A549 (cell line): ENCODE measurements around the gene HSPB9. TPM values are rescaled to one million over a fixed set of nuclear protein-coding genes. Genes with fewer than 3 reads are reported as not detected.

ENCODE experiments used
- ATAC-seq, 2 experiments: fragments of 200-7000 bp in 1 of 2; fragments of >200 bp in 1 of 2; cut with Nextera tagmentation in 1 of 2; cut with Tn5 transposase in 1 of 2; 3 replicates each; pipeline versions ENCODE4 v1.8.0 to v1.9.1; 2018 to 2020; ENCODE audit warnings: mild to moderate bottlenecking in 1 of 2, moderate library complexity in 1 of 2
- CTCF ChIA-PET: fragments of 300-600 bp; sonication (Branson Sonifier 250); formaldehyde crosslinking; extraction: SDS; loops from one replicate; lab custom pipeline; 2021; ENCODE audit warnings: antibody characterized with exemption, inconsistent platforms; lab: Yijun Ruan, JAX
- POLR2A ChIA-PET: fragments of 350-600 bp; formaldehyde crosslinking; extraction: SDS; loops from one replicate; lab custom pipeline; 2021; ENCODE audit warnings: antibody characterized with exemption, inconsistent platforms; lab: Yijun Ruan, JAX
- DNase-seq, 2 experiments: peaks; one replicate each; pipeline versions ENCODE4 v3.0.0 to v3.0.0-alpha.2; 2011 to 2016; ENCODE audit warnings: low read depth in 1 of 2, low spot score in 1 of 2
- FAIRE-seq: peaks from 2 replicates; lab custom pipeline; 2011; peaks lifted over from hg19 to GRCh38; lab: Jason Lieb, UNC
- H3K27ac ChIP-seq, 2 experiments: fragments of >200 bp; sonication (Bioruptor Twin); formaldehyde crosslinking; 3 replicates each; pipeline ENCODE4 v1.5.1; 2016 to 2017
- H3K4me1 ChIP-seq: fragments of >200 bp; sonication (Bioruptor Twin); formaldehyde crosslinking; 3 replicates; pipeline ENCODE4 v1.6.1; 2016
- H3K4me2 ChIP-seq: fragments of >200 bp; sonication (Bioruptor Twin); formaldehyde crosslinking; 3 replicates; pipeline ENCODE4 v1.6.1; 2016
- H3K4me3 ChIP-seq: fragments of >200 bp; sonication (Bioruptor Twin); formaldehyde crosslinking; 3 replicates; pipeline ENCODE4 v1.5.1; 2016
- H3K9me3 ChIP-seq: fragments of >200 bp; sonication (Bioruptor Twin); formaldehyde crosslinking; 3 replicates; pipeline ENCODE4 v1.6.1; 2016
- E2F6 ChIP-seq: IDR thresholded peaks from 2 replicates; pipeline ENCODE4 v1.6.1; 2012; ENCODE audit warnings: low read depth, borderline replicate concordance
- ELK1 ChIP-seq: fragments of 150-350 bp; IDR thresholded peaks from 2 replicates; pipeline ENCODE4 v1.6.1; 2014; ENCODE audit warnings: low read depth, mild to moderate bottlenecking, low read length
- ESRRA ChIP-seq: fragments of 150-350 bp; IDR thresholded peaks from 2 replicates; pipeline ENCODE4 v1.6.1; 2014; ENCODE audit warnings: mild to moderate bottlenecking, low read length, borderline replicate concordance
- FOSL2 ChIP-seq, 2 experiments: fragments of 450-650 bp in 1 of 2; fragments of >200 bp in 1 of 2; sonication (Bioruptor Twin) in 1 of 2; formaldehyde crosslinking; IDR thresholded peaks; 2 replicates each; pipeline versions ENCODE4 v1.5.0 to v1.6.1; 2016 to 2020; ENCODE audit warnings: mild to moderate bottlenecking in 1 of 2, moderate library complexity in 1 of 2
- GATA3 ChIP-seq: IDR thresholded peaks from 2 replicates; pipeline ENCODE4 v1.6.1; 2012; ENCODE audit warnings: borderline replicate concordance
- HEYL ChIP-seq: fragments of 250-450 bp; sonication (Bioruptor Pico); IDR thresholded peaks from 2 replicates; pipeline ENCODE4 v1.8.0; 2021; ENCODE audit warnings: mild to moderate bottlenecking, moderate library complexity
- HMGXB4 ChIP-seq: fragments of 250-450 bp; sonication (Bioruptor Pico); IDR thresholded peaks from 2 replicates; pipeline ENCODE4 v1.5.0; 2021; ENCODE audit warnings: mild to moderate bottlenecking, moderate library complexity, borderline replicate concordance
- JUNB ChIP-seq: fragments of >200 bp; sonication (Bioruptor Twin); formaldehyde crosslinking; IDR thresholded peaks from 2 replicates; pipeline ENCODE4 v1.6.1; 2016
- KDM5A ChIP-seq: fragments of 200-600 bp; sonication (generic); IDR thresholded peaks from 2 replicates; pipeline ENCODE4 v1.6.1; 2016; ENCODE audit warnings: antibody characterized with exemption, mild to moderate bottlenecking
- MAFK ChIP-seq: fragments of 450-650 bp; IDR thresholded peaks from 2 replicates; pipeline ENCODE4 v1.6.1; 2014; ENCODE audit not compliant: partially characterized antibody
- PHF8 ChIP-seq: fragments of 200-600 bp; sonication (generic); IDR thresholded peaks from 2 replicates; pipeline ENCODE4 v1.6.1; 2016; ENCODE audit warnings: low read depth, mild to moderate bottlenecking, antibody characterized with exemption, moderate library complexity, borderline replicate concordance
- RARB ChIP-seq: fragments of 250-450 bp; sonication (Bioruptor Pico); IDR thresholded peaks from 2 replicates; pipeline ENCODE4 v1.8.0; 2021; ENCODE audit warnings: mild to moderate bottlenecking, moderate library complexity
- RCOR1 ChIP-seq: fragments of 150-350 bp; IDR thresholded peaks from 2 replicates; pipeline ENCODE4 v1.6.1; 2014; ENCODE audit warnings: antibody characterized with exemption, low read length, low read depth
- RFX5 ChIP-seq: fragments of 450-650 bp; IDR thresholded peaks from 2 replicates; pipeline ENCODE4 v1.7.1; 2014; ENCODE audit warnings: antibody characterized with exemption, mild to moderate bottlenecking, moderate library complexity
- ZNF302 ChIP-seq: fragments of 250-450 bp; sonication (Bioruptor Pico); IDR thresholded peaks from 2 replicates; pipeline ENCODE4 v1.9.0; 2021; ENCODE audit warnings: inconsistent platforms, mild to moderate bottlenecking, moderate library complexity
- WGBS: methylation state at CpG from one replicate; pipeline ENCODE4 v1.1.6; 2017; ENCODE audit errors: missing lambda C conversion rate; 5-methylcytosine and 5-hydroxymethylcytosine counted together
- polyA plus RNA-seq, 4 experiments: library from polyadenylated mRNA; depleted of rRNA in 3 of 4; stranded (reverse); fragments of >200 nt; fragmentation: RNase III in 1 of 4; extraction: RNeasy Plus Mini Kit Qiagen cat#74134 plus additional on column Dnase treatment in 1 of 4; gene quantifications; 2 replicates in 3 of 4; 3 replicates in 1 of 4; pipeline ENCODE4 v1.2.3, GENCODE V29; 2011 to 2017

HSPB9 gene
- polyA plus RNA-seq, 2 of the 4 experiments (the other 2 are of a cell fraction): 0.04 TPM; not detected in 1

DNA sequence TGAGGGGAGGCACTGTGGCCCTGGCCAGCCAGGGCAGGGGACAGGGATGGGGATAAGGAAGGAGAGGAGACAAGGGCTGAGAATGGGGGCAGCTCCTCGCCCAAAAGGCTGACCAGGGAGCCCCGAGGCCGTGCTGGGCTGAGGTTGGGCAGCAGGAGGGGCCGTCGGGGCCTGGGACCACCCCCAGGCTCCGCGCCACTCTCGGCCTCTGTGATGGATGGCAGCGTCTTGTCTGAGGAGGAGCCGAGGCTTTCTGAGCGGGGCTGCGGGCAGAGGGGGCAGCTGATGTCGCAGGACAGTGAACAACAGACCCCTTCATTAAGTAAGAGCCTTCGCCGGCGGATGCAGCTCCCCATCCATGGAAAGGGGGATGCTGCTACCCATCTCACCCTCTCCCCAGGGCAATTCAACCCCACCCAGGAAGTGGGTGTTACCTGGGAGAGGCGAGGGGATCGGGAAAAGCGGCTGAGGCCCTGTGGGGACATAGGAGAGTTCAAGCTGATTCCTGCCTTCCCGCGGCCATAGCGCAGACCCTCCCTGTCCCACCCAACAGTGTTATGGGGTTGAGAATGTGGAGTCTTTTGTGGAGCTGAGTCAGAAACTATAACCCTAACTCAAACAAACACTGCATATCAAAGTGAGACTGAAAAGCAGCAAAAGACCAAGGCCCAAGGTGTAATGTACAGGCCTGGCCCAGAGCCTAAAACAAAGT is 41.2 kb downstream of the HSPB9 start:
- peak in 1 of 2 experiments; percentile 8; a peak in 1 of 6 replicates for ATAC-seq

DNA sequence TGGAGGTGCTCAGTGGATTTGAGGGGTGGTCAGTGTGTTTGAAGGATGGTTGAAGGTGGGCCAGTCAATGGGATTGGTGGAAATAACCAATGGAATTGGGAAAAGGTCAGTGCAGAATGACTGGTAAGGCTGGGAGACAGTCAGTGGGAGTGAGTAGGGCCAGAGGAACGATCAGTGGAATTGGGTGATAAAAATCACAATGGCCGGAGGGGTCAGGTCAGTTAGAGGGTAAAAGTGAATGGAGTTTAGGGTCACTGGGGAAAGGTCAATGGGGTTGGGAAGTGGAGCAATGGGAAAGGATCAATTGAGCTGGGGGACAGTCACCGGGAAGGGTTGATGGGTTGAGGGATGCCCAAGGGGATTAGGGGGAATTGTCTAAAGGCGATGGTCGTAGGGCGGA is 43.1 kb downstream of the HSPB9 start:
- TF ChIP-seq GATA3 (no peak), HEYL (CRISPR knock-in tag) (no peak), RARB (no peak), RFX5 (no peak), E2F6 (no peak), JUNB (no peak), KDM5A (no peak)
- ChIA-PET POLR2A (no interaction called here), CTCF (interaction anchor here (0.9 to 4.1 kb wide), 4 partner anchors 9 to 141 kb away, joined by 3 to 17 read pairs (median 9); partner anchors contain the start of gene KCNH4)
- no peak overlapping the region for H3K4me3 ChIP-seq
- H3K27ac ChIP-seq: no peak overlapping the region
- no peaks in the 10 kb centered on the region for H3K9me3 ChIP-seq
- DNase-seq: no peak
- FAIRE-seq: no peak
- ATAC-seq: no peak
- H3K4me1 ChIP-seq: no peaks in the 10 kb centered on the region
- 79% methylated on average over 6 of the region's 6 CpGs for WGBS
- no peak overlapping the region for H3K4me2 ChIP-seq

More for the DNA sequence above, 41.2 kb downstream of the HSPB9 start:
- no peak for DNase-seq
- ChIA-PET CTCF (interaction anchor here (0.5 to 2.1 kb wide), 7 partner anchors 15 to 443 kb away, joined by 3 to 12 read pairs (median 4); partner anchors contain the start of genes GHDC and HCRT), POLR2A (no interaction called here)
- H3K27ac ChIP-seq: no peak overlapping the region
- no peak overlapping the region for H3K4me3 ChIP-seq
- H3K4me2 ChIP-seq: no peak overlapping the region
- 76% methylated on average over 22 of the region's 22 CpGs for WGBS
- TF ChIP-seq ELK1 (no peak), KDM5A (no peak), ZNF302 (CRISPR knock-in tag) (no peak)
- no peaks in the 10 kb centered on the region for H3K4me1 ChIP-seq
- FAIRE-seq: no peak
- no peaks in the 10 kb centered on the region for H3K9me3 ChIP-seq

- Histone ChIP-seq H3K4me2 (no peak overlapping the region), H3K4me3 (no peak overlapping the region), H3K4me1 (no peaks in the 10 kb centered on the region), H3K27ac (no peak overlapping the region), H3K9me3 (no peaks in the 10 kb centered on the region)
- TF ChIP-seq HMGXB4 (CRISPR knock-in tag): no peak
- TF ChIP-seq FOSL2 (IDR thresholded peaks at IDR 0.05): no peak
- TF ChIP-seq FOSL2 (CRISPR knock-in tag; IDR thresholded peaks at IDR 0.05): no peak
- TF ChIP-seq JUNB: no peak
- TF ChIP-seq KDM5A: no peak
- no peak for TF ChIP-seq MAFK
- TF ChIP-seq ESRRA: no peak
- no peak for TF ChIP-seq PHF8
- TF ChIP-seq RCOR1: no peak
- ATAC-seq: no peak
- CTCF ChIA-PET: interaction anchor here (0.6 to 4.1 kb wide), 4 partner anchors 15 to 142 kb away, joined by 3 to 17 read pairs (median 9); partner anchors contain the start of gene KCNH4
- DNase-seq: no peak
- POLR2A ChIA-PET: no interaction called here
- WGBS: 80% methylated on average over 19 of the region's 19 CpGs
- no peak for FAIRE-seq
Measured at GRCh38 chr17:42166196-42166763, 43.7 kb downstream of the HSPB9 start.
